Caco-2 (cell line): Measurements from ENCODE around the gene SLC23A3. TPM values are rescaled to one million over a fixed set of nuclear protein-coding genes. Genes with fewer than 3 reads are reported as not detected.

Experiments
- BruUV-seq: library from RNA; stranded (reverse); fragments of 400-500 nt; replicated peaks from 2 replicates; lab custom pipeline; 2021; lab: Mats Ljungman, UMichigan
- CTCF ChIA-PET: fragments of 300-600 bp; sonication (Branson Sonifier 250); formaldehyde crosslinking; loops from one replicate; lab custom pipeline; 2022; ENCODE audit warnings: antibody characterized with exemption; lab: Charles Lee
- POLR2A ChIA-PET: fragments of 300-600 bp; sonication (Branson Sonifier 250); formaldehyde crosslinking; loops from one replicate; lab custom pipeline; 2022; ENCODE audit warnings: antibody characterized with exemption; lab: Charles Lee
- DNase-seq, 2 experiments: peaks; one replicate each; pipeline versions ENCODE4 v3.0.0 to v3.0.0-alpha.2; 2020 to 2022
- H3K27me3 ChIP-seq: replicated peaks from 2 replicates; pipeline ENCODE4 v1.6.0; 2011; ENCODE audit warnings: low read length; ENCODE audit not compliant: control insufficient read depth, insufficient read depth
- H3K36me3 ChIP-seq: 2 replicates; pipeline ENCODE4 v1.5.1; 2011; ENCODE audit warnings: low read length; ENCODE audit not compliant: control insufficient read depth, insufficient read depth
- H3K4me1 ChIP-seq: fragments of 250-450 bp; sonication (Bioruptor Pico); 2 replicates; pipeline ENCODE4 v1.5.1; 2020; ENCODE audit warnings: mild to moderate bottlenecking
- H3K4me3 ChIP-seq: 2 replicates; pipeline ENCODE4 v1.5.1; 2011; ENCODE audit warnings: low read depth, mild to moderate bottlenecking, control low read depth, low read length
- H3K9me3 ChIP-seq: fragments of 250-450 bp; sonication (Bioruptor Pico); 2 replicates; pipeline ENCODE4 v1.5.1; 2020; ENCODE audit warnings: mild to moderate bottlenecking, moderate library complexity
- H3K27ac Mint-ChIP-seq: one replicate; pipeline ENCODE4 v1.8.0; 2022; ENCODE audit warnings: mixed read lengths; ENCODE audit not compliant: unreplicated experiment
- H3K27me3 Mint-ChIP-seq: one replicate; pipeline ENCODE4 v1.8.0; 2022; ENCODE audit warnings: mixed read lengths; ENCODE audit not compliant: insufficient read depth, unreplicated experiment
- H3K36me3 Mint-ChIP-seq: one replicate; pipeline ENCODE4 v1.8.0; 2022; ENCODE audit warnings: mild to moderate bottlenecking, mixed read lengths; ENCODE audit not compliant: insufficient read depth, unreplicated experiment
- H3K4me1 Mint-ChIP-seq: one replicate; pipeline ENCODE4 v1.8.0; 2022; ENCODE audit warnings: low read depth, mixed read lengths; ENCODE audit not compliant: unreplicated experiment
- H3K4me3 Mint-ChIP-seq: one replicate; pipeline ENCODE4 v1.8.0; 2022; ENCODE audit warnings: mild to moderate bottlenecking, moderate library complexity, mixed read lengths; ENCODE audit not compliant: unreplicated experiment
- H3K9me3 Mint-ChIP-seq: one replicate; pipeline ENCODE4 v1.8.0; 2022; ENCODE audit warnings: mixed read lengths; ENCODE audit not compliant: unreplicated experiment
- CTCF ChIP-seq, 2 experiments: fragments of 200-600 bp in 1 of 2; IDR thresholded peaks; 1 replicate in 1 of 2; 2 replicates in 1 of 2; pipeline versions ENCODE4 v1.5.1 to v1.8.0; 2011 to 2022; ENCODE audit warnings: antibody characterized with exemption in 1 of 2, control low read depth in 1 of 2, inconsistent platforms in 1 of 2, low read depth in 1 of 2, low read length in 1 of 2, mild to moderate bottlenecking in 1 of 2, moderate library complexity in 1 of 2; ENCODE audit not compliant: insufficient read depth in 1 of 2, severe bottlenecking in 1 of 2, unreplicated experiment in 1 of 2
- intact Hi-C: fragments of 100-400 bp; cut with micrococcal nuclease; formaldehyde crosslinking; loops from one replicate; pipeline ENCODE4 v1.10.0; 2022; ENCODE audit not compliant: unreplicated experiment
- total RNA-seq: library from RNA; stranded (reverse); gene quantifications from 2 replicates; pipeline ENCODE4 v1.2.3, GENCODE V29; 2022

SLC23A3 gene
- total RNA-seq, 1 experiment from 2014 or later, result 7.1 TPM

- peak overlapping the region; percentile 89 for H3K4me3 ChIP-seq
- no peaks in the 10 kb centered on the region for H3K27me3 Mint-ChIP-seq
- H3K27me3 ChIP-seq, result no peaks in the 10 kb centered on the region
- H3K4me1 ChIP-seq, result peaks cover 18% of the 10 kb centered on the region
- H3K4me3 Mint-ChIP-seq, result peak overlapping the region; percentile 96
- H3K36me3 ChIP-seq, result peaks cover 3% of the 10 kb centered on the region
- CTCF ChIA-PET, result interaction anchor here (1.1 to 2.5 kb wide), 6 partner anchors 31 to 189 kb away, joined by 3 to 18 read pairs (median 5); partner anchors contain the start of gene DNAJB2
- H3K9me3 ChIP-seq, result no peaks in the 10 kb centered on the region
- H3K36me3 Mint-ChIP-seq, result peaks cover 35% of the 10 kb centered on the region
- TSS peak; percentile 9 for BruUV-seq
- intact Hi-C loops, result loop anchor here (1.0 to 5.0 kb wide), 6 partner anchors 11 to 169 kb away; partner anchors contain the start of genes DNAJB2, DNPEP and NHEJ1
- DNase-seq, result peak; percentile 63 to 71
- no peaks in the 10 kb centered on the region for H3K9me3 Mint-ChIP-seq
- POLR2A ChIA-PET, result interaction anchor here (0.6 to 3.0 kb wide), 9 partner anchors 11 to 216 kb away, joined by 5 to 27 read pairs (median 7); partner anchors contain the start of genes ANKZF1, ATG9A, CNPPD1 and GLB1L
- peak overlapping the region; percentile 95 for H3K27ac Mint-ChIP-seq
- no peaks in the 10 kb centered on the region for H3K4me1 Mint-ChIP-seq
- no peak for TF ChIP-seq CTCF (IDR thresholded peaks at IDR 0.05; ENCODE audit: insufficient read depth in 1 of 2, low read depth in 1 of 2, low read length in 1 of 2, severe bottlenecking in 1 of 2, unreplicated experiment in 1 of 2)
Measured at GRCh38 chr2:219218217-219218731, 48.4 kb upstream of the SLC23A3 start.

GRCh38 chr2:219216535-219216915 is 46.7 kb upstream of the SLC23A3 start:
- Mint-ChIP-seq H3K36me3 (peaks cover 49% of the 10 kb centered on the region), H3K27ac (peak overlapping the region; percentile 95)
- POLR2A ChIA-PET, result interaction anchor here (2.6 kb wide), 1 partner anchor 9 kb away, joined by 29 read pairs; the partner anchor contains the start of gene ZFAND2B

More at GRCh38 chr2:219216535-219216915, 46.7 kb upstream of the SLC23A3 start:
- H3K36me3 ChIP-seq, result peaks cover 7% of the 10 kb centered on the region
- no peak for DNase-seq
- no peaks in the 10 kb centered on the region for H3K9me3 ChIP-seq
- intact Hi-C loops, result loop anchor here (5.0 kb wide), 1 partner anchor 171 kb away; the partner anchor contains the start of gene DNPEP
- no TSS peak for BruUV-seq
- Mint-ChIP-seq H3K9me3 (no peaks in the 10 kb centered on the region), H3K4me1 (no peaks in the 10 kb centered on the region), H3K27me3 (no peaks in the 10 kb centered on the region), H3K4me3 (peak overlapping the region; percentile 58)
- no peak overlapping the region for H3K4me3 ChIP-seq
- H3K27me3 ChIP-seq, result no peaks in the 10 kb centered on the region
- CTCF ChIA-PET, result interaction anchor here (0.6 to 2.0 kb wide), 3 partner anchors 10 to 62 kb away, joined by 3 to 8 read pairs (median 8); partner anchors contain the start of genes DNAJB2 and ZFAND2B
- TF ChIP-seq CTCF (IDR thresholded peaks at IDR 0.05; ENCODE audit: insufficient read depth in 1 of 2, low read depth in 1 of 2, low read length in 1 of 2, severe bottlenecking in 1 of 2, unreplicated experiment in 1 of 2), result no peak
- H3K4me1 ChIP-seq, result peaks cover 18% of the 10 kb centered on the region
